H7 (cell line): ENCODE data around the gene AEN. TPM values are rescaled to one million over a fixed set of nuclear protein-coding genes. Genes with fewer than 3 reads are reported as not detected.
"Not testable (repeated sequence)": the region's sequence is repeated elsewhere in the genome, so short reads cannot be mapped to it uniquely, and the experiment has no call there.

Source experiments
- DNase-seq: peaks from one replicate; pipeline ENCODE4 v3.0.0; 2012
- H3K27me3 ChIP-seq: 2 replicates; pipeline ENCODE4 v1.6.0; 2011; ENCODE audit warnings: mild to moderate bottlenecking, low read length; ENCODE audit not compliant: control insufficient read depth, insufficient read depth
- H3K36me3 ChIP-seq: replicated peaks from 2 replicates; pipeline ENCODE4 v1.5.1; 2011; ENCODE audit warnings: low read length; ENCODE audit not compliant: control insufficient read depth, insufficient read depth
- H3K4me3 ChIP-seq: 2 replicates; pipeline ENCODE4 v1.5.1; 2011; ENCODE audit warnings: low read depth, mild to moderate bottlenecking, control low read depth, low read length, moderate library complexity; ENCODE audit not compliant: insufficient read depth
- total RNA-seq: library from RNA; depleted of rRNA; stranded (reverse); fragments of >200 nt; shearing (Covaris generic); gene quantifications from 2 replicates; pipeline ENCODE4 v1.2.3, GENCODE V29; 2014

The AEN gene
- total RNA-seq, 1 experiment from 2014 or later = 64.8 TPM

DNA sequence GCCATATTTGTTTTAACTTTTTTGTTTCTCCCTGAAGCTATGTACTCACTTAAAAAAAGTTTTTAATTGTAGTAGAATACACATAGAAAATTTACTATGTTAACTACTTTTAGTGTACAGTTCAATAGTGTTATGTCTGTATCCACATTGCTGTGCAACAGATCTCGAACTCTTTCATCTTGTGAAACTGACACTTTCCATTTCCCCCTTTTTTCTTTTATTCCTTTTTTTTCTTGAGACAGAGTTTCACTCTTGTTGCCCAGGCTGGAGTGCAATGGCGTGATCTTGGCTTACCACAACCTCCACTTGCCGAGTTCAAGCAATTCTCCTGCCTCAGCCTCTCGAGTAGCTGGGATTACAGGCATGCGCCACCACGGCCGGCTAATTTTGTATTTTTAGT is 11.7 kb downstream of the AEN start:
- not testable (repeated sequence) for H3K4me3 ChIP-seq, H3K27me3 ChIP-seq, DNase-seq
- peaks cover 43% of the 10 kb centered on the region for H3K36me3 ChIP-seq

DNA sequence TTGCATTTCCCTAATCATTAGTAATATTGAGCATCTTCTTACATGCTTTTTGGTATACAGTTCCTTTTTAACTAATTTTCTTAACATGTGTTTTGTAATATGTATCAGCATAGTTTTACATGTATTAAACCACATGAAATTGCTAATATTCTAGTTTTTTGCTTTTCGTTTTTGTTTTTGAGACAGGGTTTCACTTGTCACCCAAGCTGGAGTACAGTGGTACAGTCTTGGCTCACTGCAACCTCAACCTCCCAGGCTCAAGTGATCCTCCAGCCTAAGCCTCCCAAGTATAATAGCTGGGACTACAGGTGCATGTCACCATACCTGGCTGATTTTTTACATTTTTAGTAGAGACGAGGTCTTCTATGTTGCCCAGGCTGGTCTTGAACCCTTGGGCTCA is 13.3 kb downstream of the AEN start:
- Histone ChIP-seq H3K4me3 (no peak overlapping the region), H3K36me3 (peaks cover 27% of the 10 kb centered on the region), H3K27me3 (no peaks in the 10 kb centered on the region)
- DNase-seq = no peak

DNA sequence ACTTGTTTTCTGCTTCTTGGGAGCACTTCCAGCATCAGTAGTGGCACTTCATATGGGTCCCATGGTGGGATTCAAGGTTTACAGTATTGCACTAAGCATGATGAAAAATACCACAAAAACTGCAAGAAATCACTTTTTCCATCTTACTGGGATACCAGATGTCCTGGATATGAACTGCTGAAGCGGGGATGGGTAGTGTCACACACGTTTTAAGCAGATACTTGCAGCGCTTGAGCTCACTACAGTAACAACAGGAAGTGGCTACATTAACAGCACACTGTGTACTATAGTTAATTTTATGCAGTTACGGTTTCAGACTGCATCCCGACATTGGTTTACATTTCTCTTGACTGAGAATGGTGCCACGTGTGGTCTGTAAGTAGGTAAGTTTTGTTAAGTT is 14.2 kb downstream of the AEN start:
- H3K27me3 ChIP-seq = no peaks in the 10 kb centered on the region
- DNase-seq = no peak
- H3K4me3 ChIP-seq = no peak overlapping the region
- peaks cover 18% of the 10 kb centered on the region for H3K36me3 ChIP-seq

DNA sequence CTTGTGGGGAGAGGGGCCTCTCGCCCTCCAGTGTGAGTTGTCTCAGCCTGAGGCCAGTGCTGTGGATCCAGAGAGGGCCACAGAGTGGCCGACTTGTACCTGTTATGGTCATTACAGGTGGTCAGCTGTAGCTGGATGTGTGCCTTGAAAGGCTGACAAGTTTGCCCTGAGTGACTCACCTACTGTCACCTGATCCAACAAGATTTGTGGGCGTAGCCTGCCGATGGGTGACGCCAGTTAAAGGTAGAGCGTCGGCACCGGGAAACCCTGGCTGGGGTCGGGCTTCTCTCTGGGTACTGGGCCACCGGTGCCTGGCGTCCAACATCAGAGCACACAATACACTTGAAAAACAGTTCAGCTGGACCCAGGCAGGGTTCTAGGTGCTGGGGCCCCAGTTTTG is 14.9 kb downstream of the AEN start:
- no peak for DNase-seq
- Histone ChIP-seq H3K36me3 (peaks cover 11% of the 10 kb centered on the region), H3K4me3 (no peak overlapping the region), H3K27me3 (no peaks in the 10 kb centered on the region)

DNA sequence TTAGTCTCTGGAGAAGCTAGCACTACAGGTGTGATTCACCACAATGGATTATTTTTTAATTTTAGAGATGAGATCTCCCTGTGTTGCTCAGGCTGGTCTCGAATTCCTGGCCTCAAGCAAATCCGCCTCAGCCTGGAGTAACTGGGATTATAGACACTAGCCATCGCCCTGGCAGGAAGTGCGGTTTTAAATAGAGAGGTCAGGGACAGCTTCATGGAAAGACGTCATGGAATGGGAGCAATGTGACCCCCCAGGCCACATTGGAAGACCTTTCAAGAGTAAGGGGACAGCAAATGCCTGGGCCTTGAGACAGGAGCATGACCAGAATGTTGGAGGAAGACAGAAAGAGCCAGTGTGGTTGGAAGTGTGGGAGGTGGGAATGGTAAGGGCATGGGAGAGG is 15.5 kb downstream of the AEN start:
- H3K4me3 ChIP-seq = no peak overlapping the region

DNA sequence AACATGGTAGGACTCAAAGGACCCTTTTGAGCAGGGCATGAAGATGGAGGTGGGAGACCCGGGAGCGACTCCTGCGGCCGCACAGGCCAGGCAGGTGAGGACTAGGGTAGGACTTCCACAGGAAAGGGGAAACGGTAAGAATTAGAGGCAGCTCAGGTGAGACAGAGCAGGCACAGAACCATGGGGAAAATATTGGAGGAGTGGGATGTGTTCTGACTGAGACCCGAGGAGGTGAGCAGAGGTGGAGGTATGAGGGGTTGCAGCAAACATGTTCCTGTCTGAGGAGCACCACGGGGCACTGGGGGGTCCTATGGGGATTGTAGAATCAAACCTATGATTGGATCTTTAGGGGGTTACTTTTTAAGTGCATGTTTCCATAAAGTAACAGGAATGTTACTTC is 16.3 kb downstream of the AEN start:
- no peak overlapping the region for H3K4me3 ChIP-seq
- no peak for DNase-seq
- peaks cover 1% of the 10 kb centered on the region for H3K36me3 ChIP-seq
- H3K27me3 ChIP-seq = no peaks in the 10 kb centered on the region

More for the DNA sequence above, 15.5 kb downstream of the AEN start:
- no peak for DNase-seq
- peaks cover 7% of the 10 kb centered on the region for H3K36me3 ChIP-seq
- H3K27me3 ChIP-seq = no peaks in the 10 kb centered on the region

DNA sequence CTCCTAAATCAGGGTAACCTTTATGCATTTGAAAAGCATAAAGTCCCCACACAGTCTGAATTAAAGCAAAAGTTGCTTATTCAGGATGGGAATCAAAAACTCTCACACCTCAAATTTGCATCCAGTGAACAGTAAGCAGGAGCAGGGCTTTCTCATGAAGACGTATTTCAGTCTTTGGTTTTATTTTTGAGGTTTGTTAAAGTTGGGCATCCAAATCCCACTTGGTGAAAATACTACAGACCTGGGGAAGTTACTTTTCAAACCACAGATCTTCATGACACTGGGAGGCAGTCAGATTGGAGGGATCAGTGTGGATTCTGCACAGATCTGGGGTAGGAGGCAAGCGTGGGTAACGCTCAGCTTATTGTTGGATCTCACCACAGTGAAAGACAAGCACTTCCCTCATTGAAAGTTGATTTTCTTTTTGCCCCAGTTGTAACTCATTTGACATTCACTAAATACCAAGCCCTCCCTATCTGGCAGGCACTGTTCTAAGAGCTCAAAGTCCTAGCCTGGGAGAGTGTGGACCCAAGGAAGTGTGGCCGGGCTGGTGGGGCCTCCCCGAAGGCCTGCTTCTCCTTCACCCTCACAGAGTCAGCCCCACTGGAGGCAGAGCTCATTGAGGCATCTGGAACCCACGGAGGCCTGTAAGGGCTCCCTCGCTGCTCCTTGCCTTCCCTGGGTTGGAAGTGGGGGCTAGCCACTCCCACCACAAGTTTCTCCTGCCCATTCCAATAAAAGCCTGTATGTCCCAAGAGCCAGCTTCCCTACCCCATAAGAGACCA is 16.9 kb downstream of the AEN start:
- DNase-seq = no peak
- Histone ChIP-seq H3K36me3 (peaks cover 1% of the 10 kb centered on the region), H3K4me3 (peak overlapping the region; percentile 9; the same call in 1 of the 2 replicates), H3K27me3 (no peaks in the 10 kb centered on the region)

DNA sequence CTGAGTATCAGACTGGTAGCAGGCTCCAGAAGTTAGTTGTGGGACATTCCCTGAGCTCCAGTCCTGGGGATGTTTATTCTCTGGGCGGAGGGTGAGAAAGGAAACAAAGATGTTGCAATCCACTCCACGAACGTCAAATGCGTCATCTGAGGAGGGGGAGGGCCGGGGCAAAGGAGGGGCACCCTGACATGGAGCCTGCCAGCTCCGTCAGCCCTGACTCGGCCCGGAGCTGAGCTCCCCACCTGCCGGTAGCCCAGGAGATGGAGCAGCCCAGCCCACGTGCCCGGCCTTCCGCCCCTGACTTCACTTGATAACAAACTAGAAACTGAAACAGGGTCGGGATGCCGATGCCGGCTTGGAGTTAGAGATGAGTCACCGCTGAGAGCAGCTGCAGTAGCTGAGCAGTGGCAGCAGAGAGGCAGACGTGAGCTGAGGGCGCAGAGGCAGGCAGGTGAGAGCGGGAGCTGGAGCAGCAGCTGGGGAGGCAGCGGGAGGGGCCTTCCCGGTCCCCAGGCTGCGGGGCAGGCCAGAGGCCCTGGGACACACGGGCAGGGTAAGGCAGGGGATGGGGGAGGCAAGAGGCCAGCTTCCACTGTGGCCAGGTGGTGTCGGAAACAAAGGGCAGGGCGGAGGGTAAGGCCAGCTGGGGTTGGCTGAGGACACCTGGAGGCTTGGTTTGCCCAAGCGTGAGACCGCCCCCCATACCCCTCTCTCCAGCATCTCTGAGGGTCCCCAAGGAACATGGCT is 17.7 kb downstream of the AEN start, which contains the start of gene ISG20:
Gene ISG20, plus strand, starts transcription at position 391 of the 747 bp plus-strand sequence. Its CDS starts 351 bp downstream, at position 742.
- Histone ChIP-seq H3K36me3 (peaks cover 1% of the 10 kb centered on the region), H3K4me3 (peak within 1 kb of the TSS; percentile 21), H3K27me3 (no peaks in the 10 kb centered on the region)
- peak; percentile 96 for DNase-seq

DNA sequence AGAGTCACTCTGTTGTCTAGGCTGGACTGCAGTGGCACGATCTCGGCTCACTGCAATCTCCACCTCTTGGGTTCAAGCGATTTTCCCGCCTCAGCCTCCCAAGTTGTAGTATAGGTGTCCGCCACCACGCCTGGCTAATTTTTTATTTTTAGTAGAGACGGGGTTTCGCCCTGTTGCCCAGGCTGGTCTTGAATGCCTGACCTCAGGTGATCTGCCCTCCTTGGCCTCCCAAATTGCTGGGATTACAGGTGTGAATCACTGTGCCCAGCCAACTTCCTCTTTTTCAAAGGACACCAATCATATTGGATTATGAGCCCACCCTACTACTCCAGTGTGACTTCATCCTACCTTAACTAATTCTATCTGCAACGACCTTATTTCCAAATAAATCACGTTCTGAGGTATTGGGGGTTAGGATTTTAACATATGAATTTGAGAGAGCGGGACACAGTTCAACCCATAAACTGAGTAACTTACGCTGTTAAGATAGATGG is 20.9 kb downstream of the AEN start:
- Histone ChIP-seq H3K36me3 (no peaks in the 10 kb centered on the region; the same call in 1 of the 2 replicates), H3K27me3 (no peaks in the 10 kb centered on the region), H3K4me3 (no peak overlapping the region)
- no peak for DNase-seq

DNA sequence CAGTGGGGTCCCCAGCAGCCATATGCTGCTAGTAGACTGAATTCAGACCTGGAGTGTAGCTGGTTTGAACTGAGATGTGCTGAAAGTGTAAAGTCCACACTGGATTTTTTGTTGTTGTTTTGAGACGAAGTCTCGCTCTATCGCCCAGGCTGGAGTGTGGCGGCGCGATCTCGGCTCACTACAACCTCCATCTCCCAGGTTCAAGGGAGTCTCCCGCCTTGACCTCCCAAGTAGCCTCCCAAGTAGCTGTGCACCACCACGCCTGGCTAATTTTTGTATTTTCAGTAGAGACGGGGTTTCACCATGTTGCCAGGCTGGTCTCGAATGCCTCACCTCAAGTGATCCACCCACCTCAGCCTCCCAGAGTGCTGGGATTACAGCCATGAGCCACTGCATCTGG is 21.4 kb downstream of the AEN start:
- not testable (repeated sequence) for DNase-seq, H3K4me3 ChIP-seq, H3K36me3 ChIP-seq, H3K27me3 ChIP-seq

DNA sequence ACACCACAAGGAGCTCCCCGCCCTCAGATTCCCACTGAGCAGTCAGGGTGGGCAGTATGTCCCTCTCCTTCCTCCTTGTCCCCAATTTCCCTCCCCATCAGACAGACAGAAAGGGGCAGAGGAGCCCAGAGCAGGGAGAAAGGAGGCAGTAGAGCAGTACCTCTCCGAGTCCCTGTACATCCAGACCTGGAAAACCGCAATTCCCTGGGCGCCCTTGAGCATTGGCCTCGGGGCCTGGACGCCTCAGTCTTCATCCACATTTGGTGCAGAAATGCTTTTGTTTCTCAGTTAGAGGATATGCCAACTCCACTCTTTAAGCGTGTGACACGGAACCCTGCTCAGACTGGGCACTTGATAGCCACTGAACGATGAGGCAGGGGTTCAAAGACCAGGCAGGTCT is 23.6 kb downstream of the AEN start:
- H3K4me3 ChIP-seq = no peak overlapping the region
- no peaks in the 10 kb centered on the region; the same call in 1 of the 2 replicates for H3K36me3 ChIP-seq
- no peak for DNase-seq
- H3K27me3 ChIP-seq = no peaks in the 10 kb centered on the region

DNA sequence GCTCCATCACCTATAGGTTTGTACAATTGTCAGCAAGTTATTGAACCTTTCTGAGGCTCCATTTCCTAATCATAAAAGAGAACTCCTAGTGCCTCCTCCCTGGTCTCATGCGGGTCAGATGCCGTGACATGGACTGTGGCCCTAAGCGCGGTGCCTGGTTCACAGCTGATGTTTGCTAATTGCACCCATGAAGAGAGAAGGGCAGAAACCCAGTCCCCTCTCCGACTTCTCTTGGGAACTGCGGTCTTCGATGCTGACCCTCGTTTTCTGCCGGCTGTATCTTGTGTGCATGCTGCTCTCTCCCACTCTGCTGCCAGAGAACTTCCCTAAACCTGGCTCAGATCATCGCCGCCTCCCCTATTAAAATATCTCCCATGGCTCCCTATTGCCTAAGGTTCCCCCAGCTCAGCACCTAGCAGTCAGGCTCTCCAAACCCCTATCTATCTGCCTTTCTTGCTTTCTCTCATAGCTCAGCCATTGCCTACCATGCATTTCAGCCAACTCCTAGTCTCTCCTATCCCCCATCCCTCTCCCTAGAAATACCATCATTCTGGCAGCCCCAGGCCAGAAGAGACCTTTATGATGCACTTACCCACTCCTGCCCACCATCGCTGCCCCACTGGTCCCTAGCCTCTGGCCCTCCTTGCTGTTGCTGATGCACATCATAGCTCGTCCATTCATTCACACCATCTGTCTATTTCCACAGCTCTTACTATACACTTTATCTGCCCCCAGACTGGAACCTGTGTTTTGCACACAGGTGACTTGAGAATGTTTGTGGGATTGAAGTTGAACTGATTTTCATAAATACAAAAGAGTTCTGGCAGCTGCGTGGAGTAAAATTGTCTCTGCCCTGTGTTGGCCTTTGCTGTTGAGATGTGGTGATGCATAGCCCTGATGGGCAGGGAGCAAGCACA is 24.3 kb downstream of the AEN start:
- Histone ChIP-seq H3K4me3 (no peak overlapping the region), H3K36me3 (no peaks in the 10 kb centered on the region), H3K27me3 (no peaks in the 10 kb centered on the region)
- DNase-seq = no peak

DNA sequence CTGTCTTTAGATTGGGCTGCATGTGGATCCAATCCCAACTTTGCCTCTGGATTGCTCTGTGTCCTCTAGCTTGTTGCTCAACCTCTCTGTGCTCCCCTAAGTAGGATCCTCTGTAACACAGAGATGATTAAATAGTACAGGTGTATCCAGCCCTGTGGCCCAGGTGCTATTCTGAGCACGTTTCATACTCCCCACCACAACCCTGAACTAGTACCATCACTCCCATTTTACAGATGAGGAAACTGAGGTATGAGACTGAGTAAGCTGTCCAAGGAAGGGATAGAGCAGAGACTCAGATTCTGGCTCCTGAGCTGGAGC is 24.9 kb downstream of the AEN start:
- no peaks in the 10 kb centered on the region for H3K36me3 ChIP-seq
- no peak overlapping the region for H3K4me3 ChIP-seq
- H3K27me3 ChIP-seq = no peaks in the 10 kb centered on the region
- no peak for DNase-seq

DNA sequence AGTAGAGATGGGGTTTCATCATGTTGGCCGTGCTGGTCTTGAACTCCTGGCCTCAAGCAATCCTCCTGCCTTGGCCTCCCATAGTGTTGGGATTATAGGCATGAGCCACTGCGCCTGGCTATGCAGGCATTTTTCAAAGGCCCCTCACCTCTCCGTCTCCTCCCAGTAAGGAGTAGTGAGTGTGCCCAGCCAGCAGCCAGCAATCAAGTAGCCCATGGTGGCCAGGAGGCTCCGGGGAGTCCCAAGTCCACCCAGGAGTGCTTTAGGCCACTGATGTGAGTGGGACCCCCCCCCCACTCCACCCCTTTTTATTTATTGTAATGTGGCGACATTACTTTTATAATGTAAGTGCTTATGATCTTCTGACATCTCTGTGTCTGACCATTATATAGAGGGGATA is 25.8 kb downstream of the AEN start:
- Histone ChIP-seq H3K27me3 (no peaks in the 10 kb centered on the region), H3K4me3 (no peak overlapping the region), H3K36me3 (no peaks in the 10 kb centered on the region)
- no peak for DNase-seq
